Activated CD4-positive, alpha-beta T cell treated with anti-CD3 and anti-CD28 coated beads, Interleukin-2, amount 50 U/mL, for 48 hours (primary cell): ENCODE measurements around the gene PDHA1.

Experiments
- DNase-seq, 2 experiments: peaks; one replicate each; pipeline ENCODE4 v3.0.0-alpha.2; 2020

PDHA1 gene

GRCh38 chrX:19377799-19378198, 34.1 kb downstream of the PDHA1 start:
- no peak for DNase-seq

- DNase-seq: no peak
Measured at GRCh38 chrX:19381326-19381725, 37.6 kb downstream of the PDHA1 start.

GRCh38 chrX:19382555-19383145, 38.9 kb downstream of the PDHA1 start:
- peak; percentile 63 to 70 for DNase-seq

- no peak for DNase-seq
Measured at GRCh38 chrX:19386679-19387078, 43.0 kb downstream of the PDHA1 start.

GRCh38 chrX:19388064-19388679, 44.4 kb downstream of the PDHA1 start:
- no peak for DNase-seq

GRCh38 chrX:19388741-19389140, 45.0 kb downstream of the PDHA1 start:
- no peak for DNase-seq

- DNase-seq: no peak
Measured at GRCh38 chrX:19389227-19389845, 45.6 kb downstream of the PDHA1 start.

GRCh38 chrX:19392078-19392477, 48.4 kb downstream of the PDHA1 start:
- no peak for DNase-seq

GRCh38 chrX:19392703-19393102, 49.0 kb downstream of the PDHA1 start:
- no peak for DNase-seq

GRCh38 chrX:19403696-19404095, 60.0 kb downstream of the PDHA1 start:
- DNase-seq: no peak

- no peak for DNase-seq
Measured at GRCh38 chrX:19410259-19410658, 66.5 kb downstream of the PDHA1 start.
